Ectodermal cell (in vitro differentiated cells): Measurements from ENCODE around the gene APCS.

ENCODE experiments used
- H3K27ac ChIP-seq: 2 replicates; pipeline ENCODE4 v1.7.0; 2013; ENCODE audit warnings: mild to moderate bottlenecking, low read depth, low read length; ENCODE audit not compliant: insufficient read depth, poor library complexity, severe bottlenecking
- H3K27me3 ChIP-seq: 2 replicates; pipeline ENCODE4 v1.7.0; 2013; ENCODE audit warnings: mild to moderate bottlenecking, low read length; ENCODE audit not compliant: insufficient read depth, control insufficient read depth, poor library complexity, severe bottlenecking
- H3K36me3 ChIP-seq: one replicate; pipeline ENCODE4 v1.7.0; 2013; ENCODE audit warnings: low read length; ENCODE audit not compliant: control insufficient read depth, insufficient read depth
- H3K4me1 ChIP-seq: one replicate; pipeline ENCODE4 v1.7.0; 2013; ENCODE audit warnings: low read length; ENCODE audit not compliant: control insufficient read depth, insufficient read depth
- H3K4me3 ChIP-seq: 2 replicates; pipeline ENCODE4 v1.7.0; 2013; ENCODE audit warnings: low read depth, low read length, control low read depth; ENCODE audit not compliant: insufficient read depth
- H3K9me3 ChIP-seq: 2 replicates; pipeline ENCODE4 v1.7.0; 2013; ENCODE audit warnings: mild to moderate bottlenecking, low read length, moderate library complexity; ENCODE audit not compliant: control insufficient read depth
- WGBS, 2 experiments: methylation state at CpG; one replicate each; pipeline ENCODE4 v1.1.7; 2013; ENCODE audit warnings: missing lambda C conversion rate in 2 of 2; 5-methylcytosine and 5-hydroxymethylcytosine counted together

APCS gene

GRCh38 chr1:159584536-159584935 lies 3.1 kb upstream of the APCS start:
- no peak overlapping the region for H3K27ac ChIP-seq
- H3K27me3 ChIP-seq, result no peaks in the 10 kb centered on the region
- no peak overlapping the region for H3K4me3 ChIP-seq
- H3K9me3 ChIP-seq, result no peaks in the 10 kb centered on the region
- no peaks in the 10 kb centered on the region for H3K36me3 ChIP-seq
- H3K4me1 ChIP-seq, result no peaks in the 10 kb centered on the region
- 93 to 95% methylated on average over 2 of the region's 2 CpGs for WGBS, 2 experiments

- no peaks in the 10 kb centered on the region for H3K4me1 ChIP-seq
- WGBS, 2 experiments, result 80 to 83% methylated on average over 3 to 4 of the region's 4 CpGs
- no peak overlapping the region for H3K4me3 ChIP-seq
- no peaks in the 10 kb centered on the region for H3K36me3 ChIP-seq
- no peaks in the 10 kb centered on the region for H3K27me3 ChIP-seq
- H3K9me3 ChIP-seq, result no peaks in the 10 kb centered on the region
- no peak overlapping the region for H3K27ac ChIP-seq
These were observed 4.4 kb downstream of the APCS start for GRCh38 chr1:159591981-159592380.

GRCh38 chr1:159594625-159595405 lies 7.2 kb downstream of the APCS start:
- 94% methylated on average over 5 to 6 of the region's 6 CpGs for WGBS, 2 experiments
- H3K27ac ChIP-seq, result no peak overlapping the region

GRCh38 chr1:159598196-159598595 lies 10.6 kb downstream of the APCS start:
- no peak overlapping the region for H3K4me3 ChIP-seq
- 67 to 75% methylated on average over 4 of the region's 4 CpGs for WGBS, 2 experiments
- H3K9me3 ChIP-seq, result no peaks in the 10 kb centered on the region
- H3K36me3 ChIP-seq, result no peaks in the 10 kb centered on the region
- H3K27ac ChIP-seq, result no peak overlapping the region
- H3K4me1 ChIP-seq, result no peaks in the 10 kb centered on the region
- H3K27me3 ChIP-seq, result no peaks in the 10 kb centered on the region

More at GRCh38 chr1:159594625-159595405, 7.2 kb downstream of the APCS start:
- H3K4me3 ChIP-seq, result no peak overlapping the region
- H3K36me3 ChIP-seq, result no peaks in the 10 kb centered on the region
- no peaks in the 10 kb centered on the region for H3K4me1 ChIP-seq
- no peaks in the 10 kb centered on the region for H3K27me3 ChIP-seq
- no peaks in the 10 kb centered on the region for H3K9me3 ChIP-seq

GRCh38 chr1:159600894-159601293 lies 13.3 kb downstream of the APCS start:
- H3K27me3 ChIP-seq, result no peaks in the 10 kb centered on the region
- H3K36me3 ChIP-seq, result no peaks in the 10 kb centered on the region
- WGBS, 2 experiments, result 74 to 89% methylated on average over 3 of the region's 3 CpGs

GRCh38 chr1:159602501-159602999 lies 14.9 kb downstream of the APCS start:
- WGBS, 2 experiments, result 78 to 80% methylated on average over 5 of the region's 5 CpGs
- H3K4me1 ChIP-seq, result no peaks in the 10 kb centered on the region
- H3K36me3 ChIP-seq, result no peaks in the 10 kb centered on the region
- no peak overlapping the region for H3K27ac ChIP-seq
- H3K9me3 ChIP-seq, result no peaks in the 10 kb centered on the region
- H3K4me3 ChIP-seq, result no peak overlapping the region
- H3K27me3 ChIP-seq, result no peaks in the 10 kb centered on the region

More at GRCh38 chr1:159600894-159601293, 13.3 kb downstream of the APCS start:
- Histone ChIP-seq H3K4me1 (no peaks in the 10 kb centered on the region), H3K27ac (no peak overlapping the region), H3K4me3 (no peak overlapping the region), H3K9me3 (no peaks in the 10 kb centered on the region)

GRCh38 chr1:159612211-159612885 lies 24.7 kb downstream of the APCS start:
- 84 to 86% methylated on average over 8 of the region's 8 CpGs for WGBS, 2 experiments
- no peak overlapping the region for H3K27ac ChIP-seq
- H3K27me3 ChIP-seq, result no peaks in the 10 kb centered on the region
- H3K4me3 ChIP-seq, result no peak overlapping the region
- H3K4me1 ChIP-seq, result peaks cover 3% of the 10 kb centered on the region
- no peaks in the 10 kb centered on the region for H3K9me3 ChIP-seq
- H3K36me3 ChIP-seq, result no peaks in the 10 kb centered on the region

GRCh38 chr1:159632922-159633321 lies 45.3 kb downstream of the APCS start:
- H3K4me3 ChIP-seq, result no peak overlapping the region
- no peak overlapping the region for H3K27ac ChIP-seq
- H3K27me3 ChIP-seq, result no peaks in the 10 kb centered on the region
- H3K36me3 ChIP-seq, result no peaks in the 10 kb centered on the region
- no peaks in the 10 kb centered on the region for H3K9me3 ChIP-seq
- no peaks in the 10 kb centered on the region for H3K4me1 ChIP-seq
